ENCODE measurements around the gene EGFL7.

Gene EGFL7

GRCh38 chr9:136686794-136687711 is 24.3 kb downstream of the EGFL7 start, which contains the start of gene AGPAT2:
Gene AGPAT2 (minus strand): TSS chr9:136687457. CDS start chr9:136687357, 100 bp downstream.
- CTCF ChIA-PET, result interaction anchor here (0.6 to 2.9 kb wide), 4 partner anchors 9 to 433 kb away, joined by 3 to 21 read pairs (median 4); no protein-coding TSS in a partner anchor
- DNase-seq (ENCODE audit: low read depth, low spot score), result no peak
- POLR2A ChIA-PET, result interaction anchor here (0.6 to 1.0 kb wide), 3 partner anchors 11 to 41 kb away, joined by 3 to 8 read pairs (median 3); no protein-coding TSS in a partner anchor

GRCh38 chr9:136687721-136688223 is 25.1 kb downstream of the EGFL7 start:
- no peak for TF ChIP-seq CTCF (IDR thresholded peaks at IDR 0.05; ENCODE audit: insufficient read depth, low read length, missing control alignments)
- POLR2A ChIA-PET, result interaction anchor here (0.7 kb wide), 1 partner anchor 12 kb away, joined by 3 read pairs; no protein-coding TSS in a partner anchor
- peak overlapping the region; percentile 70; the same call in 1 of the 2 replicates for H3K4me3 ChIP-seq (ENCODE audit: low read depth, low read length)
- CTCF ChIA-PET, result interaction anchor here (0.6 to 2.9 kb wide), 6 partner anchors 9 to 433 kb away, joined by 3 to 21 read pairs (median 3); no protein-coding TSS in a partner anchor
- no peak for DNase-seq (ENCODE audit: low read depth, low spot score)

More at GRCh38 chr9:136686794-136687711, 24.3 kb downstream of the EGFL7 start, which contains the start of gene AGPAT2:
- TF ChIP-seq CTCF (IDR thresholded peaks at IDR 0.05; ENCODE audit: insufficient read depth, low read length, missing control alignments), result no peak
- peak within 1 kb of the TSS; percentile 70 for H3K4me3 ChIP-seq (ENCODE audit: low read depth, low read length)

GRCh38 chr9:136688274-136689107 is 25.8 kb downstream of the EGFL7 start:
- TF ChIP-seq CTCF (IDR thresholded peaks at IDR 0.05; ENCODE audit: insufficient read depth, low read length, missing control alignments), result no peak
- no peak for DNase-seq (ENCODE audit: low read depth, low spot score)
- H3K4me3 ChIP-seq (ENCODE audit: low read depth, low read length), result no peak overlapping the region
- POLR2A ChIA-PET, result no interaction called here
- CTCF ChIA-PET, result interaction anchor here (1.0 to 1.2 kb wide), 4 partner anchors 8 to 17 kb away, joined by 3 read pairs; no protein-coding TSS in a partner anchor

GRCh38 chr9:136689108-136689460 is 26.4 kb downstream of the EGFL7 start:
- POLR2A ChIA-PET, result no interaction called here

More at GRCh38 chr9:136689108-136689460, 26.4 kb downstream of the EGFL7 start:
- no peak for DNase-seq (ENCODE audit: low read depth, low spot score)
- CTCF ChIA-PET, result interaction anchor here (1.0 to 1.3 kb wide), 5 partner anchors 10 to 42 kb away, joined by 3 to 5 read pairs (median 3); no protein-coding TSS in a partner anchor
- no peak overlapping the region for H3K4me3 ChIP-seq (ENCODE audit: low read depth, low read length)
- TF ChIP-seq CTCF (IDR thresholded peaks at IDR 0.05; ENCODE audit: insufficient read depth, low read length, missing control alignments), result no peak
